Hematopoietic multipotent progenitor cell (in vitro differentiated cells): ENCODE measurements around the gene ARHGAP31. TPM values are rescaled to one million over a fixed set of nuclear protein-coding genes. Genes with fewer than 3 reads are reported as not detected.
"Not testable (repeated sequence)": the region's sequence is repeated elsewhere in the genome, so short reads cannot be mapped to it uniquely, and the experiment has no call there.

Experiments used
- DNase-seq, 3 donors: peaks; one replicate each; pipeline ENCODE4 v3.0.0-alpha.2; 2011 to 2015; ENCODE audit warnings: low read depth in 2 of 3, low spot score in 2 of 3
- total RNA-seq: library from RNA; depleted of rRNA; stranded (reverse); fragments of >200 nt; gene quantifications from one replicate; pipeline ENCODE4 v1.2.3, GENCODE V29; 2012

Gene ARHGAP31, protein sequence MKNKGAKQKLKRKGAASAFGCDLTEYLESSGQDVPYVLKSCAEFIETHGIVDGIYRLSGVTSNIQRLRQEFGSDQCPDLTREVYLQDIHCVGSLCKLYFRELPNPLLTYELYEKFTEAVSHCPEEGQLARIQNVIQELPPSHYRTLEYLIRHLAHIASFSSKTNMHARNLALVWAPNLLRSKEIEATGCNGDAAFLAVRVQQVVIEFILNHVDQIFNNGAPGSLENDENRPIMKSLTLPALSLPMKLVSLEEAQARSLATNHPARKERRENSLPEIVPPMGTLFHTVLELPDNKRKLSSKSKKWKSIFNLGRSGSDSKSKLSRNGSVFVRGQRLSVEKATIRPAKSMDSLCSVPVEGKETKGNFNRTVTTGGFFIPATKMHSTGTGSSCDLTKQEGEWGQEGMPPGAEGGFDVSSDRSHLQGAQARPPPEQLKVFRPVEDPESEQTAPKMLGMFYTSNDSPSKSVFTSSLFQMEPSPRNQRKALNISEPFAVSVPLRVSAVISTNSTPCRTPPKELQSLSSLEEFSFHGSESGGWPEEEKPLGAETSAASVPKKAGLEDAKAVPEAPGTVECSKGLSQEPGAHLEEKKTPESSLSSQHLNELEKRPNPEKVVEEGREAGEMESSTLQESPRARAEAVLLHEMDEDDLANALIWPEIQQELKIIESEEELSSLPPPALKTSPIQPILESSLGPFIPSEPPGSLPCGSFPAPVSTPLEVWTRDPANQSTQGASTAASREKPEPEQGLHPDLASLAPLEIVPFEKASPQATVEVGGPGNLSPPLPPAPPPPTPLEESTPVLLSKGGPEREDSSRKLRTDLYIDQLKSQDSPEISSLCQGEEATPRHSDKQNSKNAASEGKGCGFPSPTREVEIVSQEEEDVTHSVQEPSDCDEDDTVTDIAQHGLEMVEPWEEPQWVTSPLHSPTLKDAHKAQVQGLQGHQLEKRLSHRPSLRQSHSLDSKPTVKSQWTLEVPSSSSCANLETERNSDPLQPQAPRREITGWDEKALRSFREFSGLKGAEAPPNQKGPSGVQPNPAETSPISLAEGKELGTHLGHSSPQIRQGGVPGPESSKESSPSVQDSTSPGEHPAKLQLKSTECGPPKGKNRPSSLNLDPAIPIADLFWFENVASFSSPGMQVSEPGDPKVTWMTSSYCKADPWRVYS (N-terminal part only)
- 2.4 TPM for total RNA-seq

DNA sequence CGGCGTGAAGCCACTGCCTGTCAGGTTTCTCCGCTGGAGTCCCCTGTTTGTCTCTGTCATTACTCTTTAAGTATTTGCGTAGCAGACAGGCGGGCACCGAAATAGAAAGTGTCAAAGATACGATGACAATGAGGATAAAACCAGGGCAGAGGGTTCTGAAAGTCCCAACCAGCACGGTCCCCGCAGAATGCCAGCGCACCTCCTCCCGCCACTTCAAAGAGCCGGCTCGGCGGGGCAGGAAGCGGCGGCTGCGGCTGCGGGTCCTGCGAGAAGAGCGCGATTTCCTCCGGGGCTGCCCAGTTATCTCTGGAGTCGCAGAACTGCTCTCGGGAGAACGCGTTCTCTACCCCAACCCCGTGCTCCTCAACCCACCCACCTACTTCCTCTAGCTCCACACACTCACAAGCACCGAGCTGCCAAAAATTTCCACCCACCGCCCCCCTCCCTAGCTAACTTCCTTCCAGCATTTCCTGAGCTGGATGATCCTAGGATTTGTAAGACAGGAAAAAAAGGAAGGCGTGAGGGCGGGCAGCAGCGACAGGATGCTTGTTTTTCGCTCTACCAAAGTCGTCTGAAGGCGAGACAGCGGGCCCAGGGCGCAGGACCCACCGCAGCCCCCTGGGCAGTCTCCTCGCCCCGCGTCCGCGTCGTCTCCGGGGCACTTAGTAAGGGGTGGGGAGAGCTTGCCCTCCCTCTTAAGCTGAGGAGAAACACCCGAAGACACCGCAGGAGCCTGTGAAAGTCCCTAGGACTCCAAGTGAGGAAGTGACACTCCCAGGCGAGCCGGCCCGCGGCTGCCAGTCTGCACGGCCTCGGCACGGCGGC is at the start of gene ARHGAP31:
Gene ARHGAP31, plus strand, starts transcription at position 513 of the 825 bp plus-strand sequence. CDS start 522 bp downstream, outside the sequence.
- DNase-seq, result peak; percentile 77 to 79 (median 77)

DNA sequence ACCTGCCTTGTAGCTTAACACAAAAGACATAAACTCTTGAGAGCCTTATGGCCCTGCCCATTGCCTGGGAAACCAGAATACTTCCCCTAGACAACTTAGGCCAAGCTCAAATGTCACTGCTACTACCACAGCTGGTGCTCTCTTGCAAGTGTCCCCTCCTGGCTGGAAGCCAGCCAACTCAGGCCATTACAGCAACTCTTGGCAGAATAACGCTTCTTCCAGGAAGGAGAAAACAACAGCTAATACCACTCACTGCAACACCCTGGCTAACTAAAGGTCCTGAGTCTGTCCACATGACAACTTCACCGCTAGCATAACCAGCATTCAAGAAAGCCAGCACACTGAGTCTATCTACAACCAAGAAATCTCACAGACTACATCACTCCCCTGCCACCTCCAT is 48.4 kb upstream of the ARHGAP31 start:
- DNase-seq, result no peak

DNA sequence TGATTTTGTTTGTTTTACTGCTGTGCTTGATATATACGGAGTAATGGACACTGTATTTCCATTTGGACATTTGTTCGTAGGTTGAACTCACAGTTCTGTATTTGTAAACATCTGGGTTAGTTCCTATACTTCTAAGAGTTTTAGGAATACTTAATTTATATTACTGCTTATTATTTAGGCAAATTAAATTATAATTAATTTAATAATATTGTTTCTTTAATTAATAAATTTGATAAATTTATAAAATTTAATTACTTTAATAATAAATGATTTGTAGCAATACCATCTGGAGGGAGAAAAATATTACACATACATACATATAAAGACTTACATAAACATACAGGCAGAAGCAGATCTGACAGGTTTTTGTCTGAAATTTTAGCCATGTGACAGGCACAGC is 39.0 kb upstream of the ARHGAP31 start:
- DNase-seq, result no peak

DNA sequence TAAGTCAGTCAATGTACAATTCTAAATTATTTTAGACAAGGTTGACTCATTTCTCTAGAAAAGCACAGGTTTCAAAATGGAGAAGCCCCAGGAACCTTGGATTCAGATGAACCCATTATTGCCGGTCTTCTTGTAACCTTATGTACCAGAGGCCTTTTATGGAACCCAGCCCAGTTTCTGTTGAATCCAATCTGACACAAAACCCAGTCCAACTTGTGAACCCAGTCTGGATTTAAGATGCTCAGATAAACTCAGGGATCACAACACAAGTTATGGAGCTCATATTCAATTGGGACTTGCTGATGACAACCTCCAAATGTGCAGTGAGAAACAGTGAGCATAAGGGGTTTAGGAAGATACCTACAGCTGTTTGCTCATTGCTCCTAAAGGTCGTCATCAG is 37.1 kb upstream of the ARHGAP31 start:
- no peak for DNase-seq

DNA sequence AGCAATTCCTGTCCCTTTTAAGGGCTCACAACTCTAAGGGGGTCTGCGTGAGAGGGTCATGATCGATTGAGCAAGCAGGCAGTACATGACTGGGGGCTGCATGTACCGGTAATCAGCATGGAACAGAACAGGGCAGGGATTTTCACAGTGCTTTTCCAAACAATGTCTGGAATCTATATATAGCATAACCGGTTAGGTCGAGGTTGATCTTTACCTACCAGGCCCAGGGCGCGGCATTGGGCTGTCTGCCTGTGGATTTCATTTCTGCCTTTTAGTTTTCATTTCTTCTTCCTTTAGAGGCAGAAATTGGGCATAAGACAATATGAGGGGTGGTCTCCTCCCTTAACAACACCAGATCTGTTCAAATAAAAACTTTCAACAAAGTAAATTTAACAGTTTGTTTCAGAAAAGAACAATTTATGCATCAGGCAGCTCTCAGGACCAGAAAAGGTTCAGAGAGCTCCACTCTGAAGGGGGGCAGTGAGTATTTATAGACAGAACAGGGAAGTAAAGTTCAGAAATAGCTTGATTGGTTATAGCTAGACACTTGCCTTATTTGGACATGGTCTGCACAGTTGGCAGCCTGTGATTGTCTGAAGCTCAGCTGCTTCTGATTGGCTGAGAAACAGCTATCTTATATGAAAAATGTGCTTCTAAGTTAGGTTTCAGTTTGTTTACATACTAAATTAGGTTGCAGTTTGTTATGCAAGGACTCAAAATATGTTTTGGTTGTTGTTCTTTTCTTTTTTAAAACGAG is 36.4 kb upstream of the ARHGAP31 start:
- no peak for DNase-seq

DNA sequence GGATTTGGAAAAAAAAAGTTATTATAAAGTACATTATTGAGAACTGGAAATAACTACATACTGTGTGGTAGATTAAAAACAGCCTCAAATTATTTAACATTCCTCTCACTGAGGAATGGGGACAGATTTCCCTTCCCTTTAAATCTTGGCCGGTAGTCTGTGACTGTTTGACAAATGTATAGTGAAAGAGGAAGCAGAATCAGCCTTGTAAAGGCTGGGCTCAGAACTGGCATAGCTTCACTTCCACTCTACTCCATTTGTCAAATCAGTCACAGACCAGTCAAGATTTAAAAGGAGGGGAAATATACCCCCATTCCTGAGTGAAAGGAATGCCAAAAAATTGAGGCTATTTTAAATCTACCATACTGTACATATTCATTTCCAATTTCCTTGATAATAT is 35.3 kb upstream of the ARHGAP31 start:
- peak in 1 of 3 donors; percentile 58 for DNase-seq

DNA sequence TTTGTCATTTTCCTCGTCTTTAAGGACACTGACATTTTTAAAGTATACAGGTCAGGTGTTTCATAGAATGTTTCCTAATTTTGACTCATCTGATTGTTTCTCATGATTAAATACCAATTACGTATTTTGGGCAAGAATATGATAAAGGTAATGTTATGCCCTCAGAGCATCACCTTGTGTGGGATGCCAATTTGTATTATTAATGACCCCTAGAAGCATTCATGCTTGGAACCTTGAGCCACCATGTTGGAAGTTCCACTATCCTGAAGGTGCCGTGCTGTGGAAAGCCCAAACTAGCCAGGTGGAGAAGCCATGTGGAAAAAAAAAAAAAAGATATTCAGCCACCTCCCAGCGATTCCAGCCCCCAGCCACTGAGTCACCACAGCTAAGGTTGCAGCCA is 34.4 kb upstream of the ARHGAP31 start:
- DNase-seq, result no peak

DNA sequence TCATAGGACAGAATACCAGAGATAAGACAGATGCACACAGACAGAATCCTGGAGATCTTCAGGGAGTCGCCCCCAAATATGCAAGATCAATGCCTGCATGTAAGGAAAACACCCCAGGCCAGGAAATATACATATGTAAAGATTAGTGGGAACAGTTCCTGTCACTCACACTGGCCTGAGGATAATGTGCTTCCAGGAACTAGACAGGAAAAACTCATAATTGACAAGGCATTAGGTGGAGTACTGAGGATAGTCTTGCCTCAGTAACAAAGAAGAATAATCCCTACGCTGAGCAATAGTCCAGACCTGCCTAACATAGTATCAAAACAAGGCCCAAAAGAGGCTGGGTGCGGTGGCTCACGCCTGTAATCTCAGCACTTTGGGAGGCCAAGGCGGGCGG is 33.1 kb upstream of the ARHGAP31 start:
- no peak for DNase-seq

DNA sequence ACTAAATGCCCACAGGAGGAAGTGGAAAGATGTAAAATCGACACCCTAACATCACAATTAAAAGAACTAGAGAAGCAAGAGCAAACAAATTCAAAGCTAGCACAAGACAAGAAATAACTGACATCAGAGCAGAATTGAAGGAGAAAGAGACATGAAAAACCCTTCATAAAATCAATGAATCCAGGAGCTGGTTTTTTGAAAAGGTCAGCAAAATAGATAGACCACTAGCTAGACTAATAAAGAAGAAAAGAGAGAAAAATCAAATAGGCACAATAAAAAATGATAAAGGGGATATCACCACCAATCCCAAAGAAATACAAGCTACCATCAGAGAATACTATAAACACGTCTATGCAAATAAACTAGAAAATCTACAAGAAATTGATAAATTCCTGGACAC is 24.0 kb upstream of the ARHGAP31 start:
- DNase-seq, result not testable (repeated sequence)

DNA sequence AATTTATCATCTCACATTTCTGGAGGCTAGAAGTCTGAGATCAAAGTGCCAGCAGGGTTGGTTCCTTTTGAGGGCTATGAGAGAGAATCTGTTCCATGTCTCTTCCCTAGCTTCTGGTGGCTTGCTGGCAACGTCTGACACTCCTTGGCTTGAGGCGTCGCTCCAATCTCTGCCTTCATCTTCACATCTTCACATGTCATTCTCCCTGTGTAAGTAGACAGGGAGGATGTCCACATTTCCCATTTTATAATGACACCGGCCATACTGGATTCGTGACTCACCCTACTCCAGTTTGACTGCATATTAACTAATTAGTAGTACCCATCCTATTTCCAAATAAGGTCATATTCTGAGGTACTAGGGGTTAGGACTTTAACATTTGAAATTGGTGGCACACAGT is 17.5 kb upstream of the ARHGAP31 start:
- DNase-seq, result no peak

DNA sequence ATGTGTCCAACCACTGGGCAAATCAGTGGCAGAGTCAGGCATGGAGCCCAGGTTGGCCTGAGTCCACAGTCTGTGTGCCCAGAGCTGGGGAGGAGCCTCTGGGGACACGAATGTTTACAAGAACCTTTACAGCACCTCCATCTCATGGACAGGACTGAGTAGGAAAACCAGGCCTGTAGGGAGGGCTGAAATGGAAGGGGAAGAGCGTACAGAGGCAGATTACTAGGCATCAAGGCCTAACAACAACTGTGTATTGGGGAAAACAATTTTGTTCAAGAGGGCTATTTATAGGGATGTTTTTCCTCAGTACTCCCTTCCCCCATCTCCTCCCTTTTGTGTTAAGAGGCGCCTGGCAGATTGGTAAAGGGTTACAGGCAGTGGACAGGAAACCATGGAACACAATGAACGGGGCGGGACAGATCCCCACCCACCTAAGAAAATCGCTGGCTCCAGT is 15.1 kb upstream of the ARHGAP31 start:
- no peak for DNase-seq

DNA sequence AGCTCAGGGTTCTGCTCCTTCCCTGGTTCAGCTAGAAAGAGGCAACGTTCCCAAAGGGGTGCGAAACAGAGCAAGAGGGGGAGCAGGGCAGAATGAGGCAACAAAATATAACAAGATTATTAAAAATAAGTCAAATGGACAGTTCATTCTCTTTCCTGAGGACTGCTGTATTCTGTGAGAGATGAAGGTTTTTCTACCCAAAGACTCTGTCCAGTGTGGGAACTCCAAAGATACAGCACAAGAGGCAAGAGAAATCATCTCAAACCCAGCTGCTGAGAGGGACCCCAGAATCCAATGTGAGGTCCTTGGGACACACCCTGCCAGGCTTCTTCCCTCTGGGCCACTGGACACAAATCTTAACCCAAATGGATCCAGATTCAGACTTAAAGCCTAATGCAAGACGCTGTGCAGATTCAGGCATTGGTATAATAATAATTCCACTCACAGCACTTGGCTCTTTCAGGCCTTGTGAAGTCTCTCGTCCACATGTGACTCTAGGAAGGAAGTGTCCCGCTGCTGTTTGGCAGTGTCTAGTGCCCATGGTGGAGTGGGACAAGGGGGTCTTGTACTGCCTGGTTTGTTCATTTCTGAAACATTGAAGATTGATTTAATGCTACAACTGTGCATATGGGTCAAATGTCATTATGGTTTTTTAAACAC is 14.5 kb upstream of the ARHGAP31 start:
- no peak for DNase-seq

DNA sequence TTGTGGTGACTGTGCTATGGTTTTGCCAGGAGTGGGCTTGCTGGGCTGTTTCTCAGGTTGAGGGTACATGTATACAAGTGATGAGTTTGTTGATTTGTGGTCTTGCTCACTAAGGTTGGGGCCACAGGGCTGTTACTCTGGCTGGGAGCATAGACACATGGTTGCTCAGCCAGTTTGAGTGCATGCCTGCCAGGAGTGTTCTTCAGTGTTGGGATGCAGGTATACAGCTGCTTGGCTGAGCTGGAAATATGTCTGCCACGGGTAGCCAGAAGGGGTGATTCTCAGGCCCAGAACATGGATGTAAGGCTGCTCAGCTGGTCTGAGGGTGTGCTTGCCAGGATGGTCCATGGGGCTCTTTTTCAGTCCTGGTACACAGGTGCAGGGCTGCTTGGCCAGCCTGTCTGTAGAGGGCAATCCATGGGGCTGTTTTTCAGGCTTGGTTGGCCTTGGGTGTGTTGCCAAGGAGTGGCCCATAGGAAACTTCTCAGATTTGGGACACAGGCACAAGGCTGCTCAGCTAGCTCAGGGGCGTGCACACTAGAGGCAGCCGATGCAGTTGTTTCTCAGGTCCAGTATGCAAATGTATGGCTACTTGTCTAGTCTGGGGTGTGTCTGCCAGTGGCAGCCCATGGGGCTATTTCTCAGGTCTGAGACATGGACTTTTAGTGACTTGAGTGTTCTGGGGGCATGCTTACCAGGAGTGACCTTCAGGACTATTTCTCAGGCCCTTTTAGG is 5.3 kb upstream of the ARHGAP31 start:
- no peak for DNase-seq

DNA sequence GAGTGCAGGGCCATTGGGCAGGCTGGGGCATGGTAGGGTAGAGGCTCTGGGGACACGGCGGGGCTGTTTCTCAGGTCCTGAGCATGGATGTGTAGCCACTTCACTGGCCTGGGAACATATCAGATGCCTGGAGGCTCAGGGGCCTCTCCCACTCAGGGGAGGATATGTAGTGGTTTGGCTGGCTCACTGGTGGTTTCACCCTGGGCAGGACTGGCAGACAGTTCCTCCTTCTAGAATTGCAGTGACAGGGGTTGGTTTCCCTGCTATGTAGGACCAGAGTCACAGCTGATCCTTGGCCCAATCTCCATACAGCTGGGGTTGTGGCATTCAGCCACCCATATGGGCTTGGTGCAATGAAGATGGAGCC is 4.8 kb upstream of the ARHGAP31 start:
- peak in 1 of 3 donors; percentile 60 for DNase-seq

DNA sequence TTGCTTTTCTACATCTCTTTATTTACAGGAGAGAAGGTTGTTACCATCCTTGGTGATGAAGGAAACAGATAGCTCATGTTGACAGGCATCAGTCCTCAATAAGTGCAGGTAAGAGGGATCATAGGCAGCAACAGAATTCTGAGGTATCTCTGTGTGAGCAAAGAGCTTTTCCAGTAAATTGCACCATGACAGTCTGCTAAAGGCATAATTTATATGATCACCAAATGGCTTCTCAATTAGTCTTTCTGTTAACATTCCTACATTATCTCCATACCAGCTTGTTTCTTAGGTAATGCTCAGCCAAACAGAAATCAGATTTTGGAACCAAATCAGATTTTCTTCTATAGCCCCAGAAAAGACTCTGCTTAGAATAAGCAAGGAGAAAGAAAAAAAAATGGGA is 3.6 kb upstream of the ARHGAP31 start:
- DNase-seq, result no peak

DNA sequence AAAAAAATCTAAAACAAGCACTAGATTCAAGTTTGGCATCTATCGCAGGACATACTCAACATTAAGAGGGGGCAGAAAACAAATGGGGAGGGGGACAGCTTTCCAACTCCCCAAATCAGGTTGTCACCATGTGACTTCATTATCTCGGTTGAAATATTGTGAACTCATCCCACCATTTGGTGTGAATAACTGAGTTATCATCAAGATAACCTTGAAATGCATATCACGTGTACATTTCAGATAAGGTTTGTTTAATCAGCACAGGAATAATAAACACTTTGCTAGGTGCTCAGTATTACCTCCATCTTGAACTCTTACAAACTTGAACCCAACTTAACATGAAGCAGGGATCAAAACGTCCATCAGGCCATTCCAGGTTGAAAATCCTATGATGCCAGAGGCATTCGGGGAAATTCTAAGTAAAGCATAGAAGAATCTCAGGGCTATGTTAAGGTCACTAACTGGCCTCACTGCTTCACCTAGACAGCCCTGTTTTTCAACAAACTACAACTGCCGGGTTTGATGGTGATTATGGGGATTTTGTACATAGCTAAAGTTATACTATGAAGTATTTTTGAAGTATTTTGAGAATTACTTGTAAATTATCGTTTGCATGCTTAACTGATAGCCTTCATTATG is 3.0 kb upstream of the ARHGAP31 start:
- no peak for DNase-seq

DNA sequence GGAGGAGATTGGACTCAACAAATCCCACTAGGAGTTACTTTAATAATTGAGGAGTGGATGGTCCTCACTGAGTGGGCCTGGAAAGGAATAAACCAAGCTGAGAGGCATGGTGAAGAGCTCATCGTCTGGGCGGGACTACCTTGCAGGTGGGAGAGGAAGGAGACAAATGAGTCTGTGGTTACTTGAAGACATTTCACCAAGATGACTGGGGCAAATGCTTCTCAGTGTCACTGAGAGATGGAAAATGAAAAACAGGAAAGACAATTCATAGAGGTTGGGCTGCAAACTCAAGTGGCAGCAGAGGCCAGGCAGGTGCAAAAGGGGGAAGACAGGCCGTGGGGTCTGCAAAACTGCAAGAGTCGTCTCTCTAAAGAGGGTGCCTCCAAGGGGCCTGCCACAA is 1.5 kb upstream of the ARHGAP31 start:
- no peak for DNase-seq
